GM10847 (cell line): ENCODE measurements around the gene PCDHA12.

Experiments
- POLR2A ChIP-seq: IDR thresholded peaks from 2 replicates; pipeline ENCODE4 v1.6.1; 2011; ENCODE audit not compliant: insufficient read length; ENCODE audit errors: extremely low read depth

Gene PCDHA12

GRCh38 chr5:140916325-140916724 lies 41.2 kb downstream of the PCDHA12 start:
- no peak for TF ChIP-seq POLR2A

GRCh38 chr5:140923601-140924000 lies 48.5 kb downstream of the PCDHA12 start:
- no peak for TF ChIP-seq POLR2A

DNA sequence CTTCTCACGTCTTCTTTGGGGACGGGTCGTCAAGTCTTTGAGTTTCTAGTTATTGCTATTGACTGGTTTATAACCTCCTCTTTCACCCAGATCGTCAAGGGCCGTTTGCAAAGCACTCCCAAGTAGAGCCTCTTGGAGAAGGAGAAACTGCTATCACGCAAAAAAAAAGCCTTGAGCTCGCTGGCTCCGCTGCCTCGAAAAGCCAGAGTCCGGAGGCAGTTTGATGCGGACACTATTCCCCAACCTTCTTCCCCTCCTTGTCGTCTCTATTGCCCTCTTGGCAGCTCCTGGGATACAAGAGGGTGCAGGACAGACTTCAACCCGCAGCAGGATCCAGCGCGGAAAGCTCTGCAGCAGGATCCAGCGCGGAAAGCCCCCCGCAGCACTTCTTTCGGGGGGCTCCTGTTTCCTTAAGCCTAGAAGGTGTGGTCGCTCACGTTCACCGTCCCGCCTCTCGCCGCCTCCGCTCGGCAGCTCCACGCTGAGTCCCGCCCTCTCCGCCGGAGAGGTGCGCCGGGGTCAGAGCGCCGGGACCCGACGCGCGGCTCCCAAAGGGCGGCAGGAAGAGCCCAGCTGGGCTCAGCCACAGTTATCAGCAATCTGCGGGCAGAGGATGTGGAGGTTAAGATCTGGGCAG lies 50.8 kb downstream of the PCDHA12 start, which contains the start of gene PCDHAC1:
Gene PCDHAC1, plus strand, starts transcription at position 494 of the 637 bp plus-strand sequence. CDS start 594 bp downstream, outside the sequence.
- TF ChIP-seq POLR2A = no peak

- TF ChIP-seq POLR2A = no peak
These were observed 51.5 kb downstream of the PCDHA12 start for GRCh38 chr5:140926443-140927227.

GRCh38 chr5:140927228-140927573 lies 52.1 kb downstream of the PCDHA12 start:
- no peak for TF ChIP-seq POLR2A
